ENCODE measurements around the gene MBD3L3. TPM values are rescaled to one million over a fixed set of nuclear protein-coding genes. Genes with fewer than 3 reads are reported as not detected.
"Not testable (repeated sequence)": the region's sequence is repeated elsewhere in the genome, so short reads cannot be mapped to it uniquely, and the experiment has no call there.

The MBD3L3 gene
- total RNA-seq, 2 experiments from 2014 or later: not detected

DNA sequence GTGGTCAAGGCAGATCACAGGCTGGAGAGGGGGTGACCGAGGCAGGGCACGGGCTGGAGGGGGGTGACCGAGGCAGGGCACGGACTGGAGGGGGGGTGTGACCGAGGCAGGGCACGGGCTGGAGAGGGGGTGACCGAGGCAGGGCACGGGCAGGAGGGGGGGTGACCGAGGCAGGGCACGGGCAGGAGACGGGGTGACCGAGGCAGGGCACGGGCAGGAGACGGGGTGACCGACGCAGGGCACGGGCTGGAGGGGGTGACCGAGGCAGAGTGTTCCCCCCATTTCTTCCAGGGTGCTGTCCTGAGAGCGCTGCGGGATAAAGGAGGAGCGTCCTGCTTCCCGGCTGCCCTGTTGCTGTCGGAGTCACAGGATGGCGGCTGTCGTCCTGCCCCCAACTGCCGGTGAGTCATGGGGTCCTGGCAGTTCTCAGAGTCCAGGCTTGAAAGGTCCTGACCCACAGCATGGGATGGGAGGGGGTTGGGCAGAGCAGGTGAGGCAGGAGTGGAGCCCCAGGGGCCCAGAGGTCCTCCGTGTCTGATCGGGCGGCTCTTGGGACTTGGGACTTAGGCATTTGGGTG lies 16.3 kb upstream of the MBD3L3 start:
- H3K27me3 Mint-ChIP-seq: no peaks in the 10 kb centered on the region
- peaks cover 37% of the 10 kb centered on the region for H3K9me3 Mint-ChIP-seq
- POLR2A ChIA-PET: no interaction called here
- peaks cover 23% of the 10 kb centered on the region for H3K4me1 Mint-ChIP-seq
- peaks cover 88% of the 10 kb centered on the region for H3K36me3 Mint-ChIP-seq (ENCODE audit: low read depth)
- CTCF ChIA-PET: no interaction called here
- no peak overlapping the region for H3K4me3 Mint-ChIP-seq
- DNase-seq: peak; percentile 2
- H3K27ac Mint-ChIP-seq: no peak overlapping the region

DNA sequence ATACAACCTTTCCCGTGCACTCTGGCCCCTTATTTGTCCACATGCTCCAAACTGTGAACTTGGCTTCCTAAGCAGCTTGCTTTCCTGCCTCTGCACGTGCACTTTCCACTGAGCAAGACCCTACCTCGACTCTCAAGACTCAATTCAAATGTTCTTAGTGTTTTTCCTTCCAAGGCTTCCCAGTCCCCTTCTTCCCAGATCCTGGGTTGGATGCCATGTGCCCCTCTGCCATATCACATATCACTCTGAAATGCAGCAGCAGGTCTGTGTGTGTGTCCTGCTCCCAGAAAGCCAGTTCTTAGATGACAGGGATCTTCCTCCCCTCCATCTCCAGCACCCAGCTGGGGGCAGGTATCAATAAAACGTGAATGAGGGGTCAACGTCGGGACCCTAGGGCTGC lies 14.1 kb upstream of the MBD3L3 start:
- ChIA-PET POLR2A (no interaction called here), CTCF (interaction anchor here (1.1 kb wide), 1 partner anchor 8 kb away, joined by 4 read pairs; no protein-coding TSS in a partner anchor)
- no peaks in the 10 kb centered on the region for H3K27me3 Mint-ChIP-seq
- peaks cover 20% of the 10 kb centered on the region for H3K9me3 Mint-ChIP-seq
- peaks cover 68% of the 10 kb centered on the region for H3K36me3 Mint-ChIP-seq (ENCODE audit: low read depth)
- H3K27ac Mint-ChIP-seq: peak overlapping the region; percentile 34
- DNase-seq: peak; percentile 0
- no peak overlapping the region for H3K4me3 Mint-ChIP-seq
- peaks cover 26% of the 10 kb centered on the region for H3K4me1 Mint-ChIP-seq

DNA sequence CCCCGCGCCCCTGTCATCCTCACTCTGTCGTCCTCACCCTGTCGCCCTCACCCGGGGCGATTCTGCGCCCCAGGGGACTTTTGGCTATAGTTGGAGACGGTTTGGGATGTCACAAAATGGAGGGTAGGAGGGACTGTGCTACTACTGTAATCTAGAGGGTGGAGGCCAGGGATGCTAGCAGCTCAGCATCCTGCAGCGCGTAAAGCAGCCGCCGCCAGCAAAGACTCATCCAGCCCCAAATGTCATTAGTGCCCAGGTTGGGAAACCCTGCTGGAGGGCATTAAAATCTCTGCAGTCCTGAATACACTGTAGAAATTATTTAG lies 11.4 kb upstream of the MBD3L3 start:
- peaks cover 26% of the 10 kb centered on the region for H3K4me1 Mint-ChIP-seq
- CTCF ChIA-PET: interaction anchor here (0.5 to 1.9 kb wide), 6 partner anchors 14 to 799 kb away, joined by 3 to 5 read pairs (median 4); no protein-coding TSS in a partner anchor
- H3K9me3 Mint-ChIP-seq: peaks cover 13% of the 10 kb centered on the region
- DNase-seq: no peak
- peaks cover 42% of the 10 kb centered on the region for H3K36me3 Mint-ChIP-seq (ENCODE audit: low read depth)
- POLR2A ChIA-PET: interaction anchor here (1.5 kb wide), 1 partner anchor 30 kb away, joined by 9 read pairs; no protein-coding TSS in a partner anchor
- peak overlapping the region; percentile 92 for H3K4me3 Mint-ChIP-seq
- H3K27ac Mint-ChIP-seq: peak overlapping the region; percentile 96
- H3K27me3 Mint-ChIP-seq: no peaks in the 10 kb centered on the region

DNA sequence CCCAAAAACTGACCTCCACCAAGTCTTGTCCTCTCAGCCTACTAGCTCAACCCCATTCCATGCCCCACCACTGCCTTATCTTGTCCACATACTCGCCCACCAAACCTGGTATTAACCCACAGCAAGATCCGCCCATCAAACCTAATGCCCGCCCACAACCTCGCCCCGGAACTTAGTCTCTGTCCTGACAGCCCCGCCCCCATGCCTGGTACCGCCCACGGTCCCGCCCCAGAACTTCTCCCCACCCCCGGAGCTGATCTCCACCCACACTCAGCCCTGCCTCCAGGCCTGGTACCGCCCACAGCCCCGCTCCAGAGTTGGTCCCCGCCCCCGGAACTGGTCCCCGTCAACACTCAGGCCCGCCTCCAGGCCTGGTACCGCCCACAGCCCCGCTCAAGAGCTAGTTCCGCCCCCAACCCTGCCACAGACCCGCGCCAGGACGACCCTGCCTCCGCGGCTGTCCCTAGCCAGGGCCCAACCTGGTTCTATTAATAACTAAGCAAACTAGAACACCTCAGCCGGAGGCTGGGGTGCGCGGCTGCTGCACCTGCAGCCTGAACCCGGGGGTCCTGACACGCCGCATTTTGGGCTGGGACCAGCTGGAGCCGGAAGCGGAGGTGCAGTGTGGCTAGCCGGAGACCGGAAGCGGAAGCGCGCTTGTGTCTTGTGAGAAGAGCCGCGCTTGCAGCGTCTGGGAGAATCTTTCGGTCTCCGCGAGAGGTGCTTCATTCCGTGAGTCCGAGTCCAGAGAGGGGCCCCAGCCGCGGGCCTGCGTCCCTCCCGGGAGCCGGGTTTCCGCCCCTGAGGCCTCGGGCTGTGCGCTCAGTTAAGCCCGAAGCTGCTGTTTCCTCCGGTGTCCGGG lies 10.8 kb upstream of the MBD3L3 start, which contains the start of gene ZNF557:
Gene ZNF557, plus strand, starts transcription at position 662 of the 862 bp plus-strand sequence. CDS start 5,372 bp downstream, outside the sequence.
- Mint-ChIP-seq H3K4me1 (peaks cover 24% of the 10 kb centered on the region), H3K27me3 (no peaks in the 10 kb centered on the region), H3K36me3 (ENCODE audit: low read depth) (peaks cover 37% of the 10 kb centered on the region), H3K9me3 (peaks cover 11% of the 10 kb centered on the region), H3K27ac (peak within 1 kb of the TSS; percentile 96), H3K4me3 (peak within 1 kb of the TSS; percentile 92)
- CTCF ChIA-PET: interaction anchor here (0.5 to 1.9 kb wide), 8 partner anchors 15 to 1107 kb away, joined by 3 to 5 read pairs (median 3); no protein-coding TSS in a partner anchor
- POLR2A ChIA-PET: interaction anchor here (0.6 to 1.5 kb wide), 2 partner anchors 30 to 129 kb away, joined by 5 to 9 read pairs; no protein-coding TSS in a partner anchor
- DNase-seq: peak; percentile 99

DNA sequence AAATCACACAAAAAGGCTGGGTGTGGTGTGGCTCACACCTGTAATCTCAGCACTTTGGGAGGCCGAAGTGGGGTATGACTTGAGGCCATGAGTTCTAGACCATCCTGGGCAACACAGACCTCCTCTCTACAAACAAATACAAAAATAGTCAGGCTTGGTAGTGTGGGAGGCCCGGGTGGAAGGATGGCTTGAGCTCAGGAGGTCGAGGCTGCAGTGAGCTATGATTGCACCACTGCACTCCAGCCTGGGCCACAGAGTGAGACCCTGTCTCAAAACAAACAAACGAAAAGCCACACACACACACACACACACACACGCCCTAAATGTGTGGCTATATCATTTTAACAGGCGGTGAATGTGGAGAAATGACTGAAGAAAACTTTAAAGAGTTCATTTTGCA lies 10.1 kb upstream of the MBD3L3 start:
- Mint-ChIP-seq H3K4me3 (peak overlapping the region; percentile 92), H3K27ac (peak overlapping the region; percentile 96), H3K36me3 (ENCODE audit: low read depth) (peaks cover 30% of the 10 kb centered on the region), H3K27me3 (no peaks in the 10 kb centered on the region), H3K4me1 (peaks cover 23% of the 10 kb centered on the region), H3K9me3 (peaks cover 9% of the 10 kb centered on the region)
- ChIA-PET CTCF (interaction anchor here (0.6 to 1.3 kb wide), 4 partner anchors 16 to 1107 kb away, joined by 3 read pairs; no protein-coding TSS in a partner anchor), POLR2A (interaction anchor here (1.5 kb wide), 1 partner anchor 31 kb away, joined by 9 read pairs; no protein-coding TSS in a partner anchor)
- DNase-seq: no peak

DNA sequence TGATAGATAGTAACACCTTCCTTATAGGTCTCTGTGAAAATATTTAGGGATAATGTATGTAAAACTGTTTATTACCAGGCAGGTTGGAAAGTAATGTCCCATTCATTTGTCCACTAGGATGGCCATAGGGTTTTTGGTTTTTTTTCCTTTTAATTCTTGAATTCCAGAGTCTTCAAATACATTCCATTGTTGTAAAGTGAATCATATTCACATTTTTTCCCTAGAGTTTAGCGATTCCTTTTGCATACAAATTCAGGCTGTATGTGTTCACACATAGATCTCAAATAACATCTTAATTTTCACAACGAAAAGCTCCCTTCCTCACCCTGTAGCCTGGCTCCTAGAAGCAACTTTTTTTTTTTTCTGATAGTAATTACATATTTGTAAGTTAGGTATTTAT lies 9.2 kb upstream of the MBD3L3 start:
- POLR2A ChIA-PET: no interaction called here
- Mint-ChIP-seq H3K27ac (no peak overlapping the region), H3K9me3 (peaks cover 7% of the 10 kb centered on the region), H3K36me3 (ENCODE audit: low read depth) (peaks cover 24% of the 10 kb centered on the region), H3K4me3 (no peak overlapping the region), H3K4me1 (peaks cover 22% of the 10 kb centered on the region), H3K27me3 (no peaks in the 10 kb centered on the region)
- DNase-seq: no peak
- CTCF ChIA-PET: no interaction called here

DNA sequence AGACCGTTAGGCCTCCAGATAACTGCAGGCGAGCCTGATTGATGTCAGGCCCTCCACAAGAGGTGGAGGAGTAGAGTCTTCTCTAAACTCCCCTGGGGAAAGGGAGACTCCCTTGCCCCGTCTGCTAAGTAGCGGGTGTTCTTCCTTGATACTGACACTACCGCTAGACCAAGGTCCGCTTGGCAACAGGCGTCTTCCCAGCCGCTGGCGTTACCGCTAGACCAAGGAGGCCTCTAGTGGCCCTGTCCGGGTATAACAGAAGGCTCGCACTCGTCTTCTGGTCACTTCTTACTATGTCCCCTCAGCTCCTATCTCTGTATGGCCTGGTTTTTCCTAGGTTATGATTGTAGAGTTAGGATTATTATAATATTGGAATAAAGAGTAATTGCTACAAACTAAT lies 8.6 kb upstream of the MBD3L3 start:
- H3K27me3 Mint-ChIP-seq, H3K9me3 Mint-ChIP-seq, H3K27ac Mint-ChIP-seq, POLR2A ChIA-PET, CTCF ChIA-PET, H3K4me3 Mint-ChIP-seq: not testable (repeated sequence)
- H3K36me3 Mint-ChIP-seq (ENCODE audit: low read depth): peaks cover 18% of the 10 kb centered on the region
- H3K4me1 Mint-ChIP-seq: peaks cover 17% of the 10 kb centered on the region
- DNase-seq: peak; percentile 14

DNA sequence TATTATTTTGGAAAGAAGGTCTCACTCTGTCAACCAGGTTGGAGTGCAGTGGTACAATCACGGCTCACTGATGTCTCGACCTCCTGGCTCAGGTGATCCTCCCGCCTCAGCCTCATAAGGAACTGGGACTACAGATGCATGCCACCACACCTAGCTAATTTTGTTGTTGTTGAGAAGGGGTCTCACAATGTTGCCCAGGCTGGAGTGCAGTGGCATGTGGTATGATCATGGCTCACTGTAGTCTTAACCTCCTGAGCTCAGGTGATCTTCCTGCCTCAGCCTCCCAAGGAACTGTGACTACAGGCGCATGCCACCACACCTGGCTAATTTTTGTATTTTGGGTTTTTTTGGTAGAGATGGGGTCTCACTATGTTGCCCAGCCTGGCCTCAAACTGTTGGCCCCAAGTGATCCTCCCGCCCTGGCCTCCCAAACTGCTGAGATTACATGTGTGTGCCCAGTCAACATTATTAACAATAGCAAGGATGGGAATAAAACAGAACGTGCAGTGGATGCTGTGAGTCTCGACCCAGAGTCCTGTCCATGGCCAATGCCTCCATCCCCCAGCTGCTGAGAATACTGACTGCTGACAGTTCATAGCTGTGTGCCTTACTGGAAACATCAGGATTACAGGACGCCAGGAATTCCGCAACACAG lies 5.4 kb upstream of the MBD3L3 start:
- Mint-ChIP-seq H3K27ac (no peak overlapping the region), H3K36me3 (ENCODE audit: low read depth) (peaks cover under 1% of the 10 kb centered on the region)

DNA sequence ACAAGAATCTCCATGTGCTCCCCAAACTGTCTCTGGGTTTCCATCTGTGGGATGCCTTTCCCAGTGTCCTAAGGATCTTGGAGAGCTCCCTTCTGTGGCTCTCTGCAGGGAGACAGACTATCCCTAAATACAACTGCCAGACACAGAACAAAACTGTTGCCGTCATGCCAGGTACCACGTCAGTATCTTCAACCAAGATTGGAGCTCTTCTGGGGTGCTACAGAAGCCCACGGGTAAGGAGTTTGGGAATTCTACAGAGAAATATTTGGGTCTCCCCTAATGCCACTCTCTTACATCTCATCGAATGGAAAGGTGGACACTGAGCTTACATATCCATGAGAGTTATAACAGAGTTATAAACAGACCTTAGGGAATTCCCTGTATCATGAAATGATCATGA lies 4.9 kb upstream of the MBD3L3 start:
- no peak overlapping the region for H3K27ac Mint-ChIP-seq
- H3K36me3 Mint-ChIP-seq (ENCODE audit: low read depth): no peaks in the 10 kb centered on the region
- H3K27me3 Mint-ChIP-seq: no peaks in the 10 kb centered on the region
- H3K4me1 Mint-ChIP-seq: peaks cover 2% of the 10 kb centered on the region
- CTCF ChIA-PET: interaction anchor here (1.1 kb wide), 1 partner anchor 201 kb away, joined by 3 read pairs; no protein-coding TSS in a partner anchor
- POLR2A ChIA-PET: interaction anchor here (0.5 kb wide), 1 partner anchor 334 kb away, joined by 5 read pairs; no protein-coding TSS in a partner anchor
- DNase-seq: peak; percentile 12
- H3K4me3 Mint-ChIP-seq: no peak overlapping the region
- H3K9me3 Mint-ChIP-seq: no peaks in the 10 kb centered on the region

More for the DNA sequence above, 5.4 kb upstream of the MBD3L3 start:
- peak; percentile 18 for DNase-seq
- no peak overlapping the region for H3K4me3 Mint-ChIP-seq
- H3K9me3 Mint-ChIP-seq: no peaks in the 10 kb centered on the region
- no peaks in the 10 kb centered on the region for H3K27me3 Mint-ChIP-seq
- POLR2A ChIA-PET: interaction anchor here (0.5 kb wide), 1 partner anchor 333 kb away, joined by 5 read pairs; no protein-coding TSS in a partner anchor
- H3K4me1 Mint-ChIP-seq: peaks cover 4% of the 10 kb centered on the region
- CTCF ChIA-PET: interaction anchor here (1.1 kb wide), 1 partner anchor 202 kb away, joined by 3 read pairs; no protein-coding TSS in a partner anchor

DNA sequence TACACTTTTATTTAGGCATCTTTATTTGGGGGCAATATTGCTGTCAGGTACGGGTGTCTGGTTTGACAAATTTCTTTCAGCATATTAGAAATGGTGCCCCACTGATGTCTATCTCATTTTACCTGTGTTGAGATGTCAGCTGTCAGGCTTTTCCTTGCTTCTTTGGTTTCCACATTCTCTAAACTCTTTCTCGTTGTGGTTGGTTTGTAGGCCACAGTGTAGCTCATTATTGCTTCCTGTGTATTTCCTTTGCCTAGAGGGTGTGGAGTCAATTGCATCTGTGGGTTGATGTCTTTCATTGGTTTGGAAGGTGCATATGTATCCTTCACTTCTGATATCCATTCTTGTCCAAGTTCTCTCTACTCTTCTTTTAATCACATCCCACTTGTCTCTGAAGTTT lies 1.5 kb upstream of the MBD3L3 start:
- DNase-seq, CTCF ChIA-PET: not testable (repeated sequence)

DNA sequence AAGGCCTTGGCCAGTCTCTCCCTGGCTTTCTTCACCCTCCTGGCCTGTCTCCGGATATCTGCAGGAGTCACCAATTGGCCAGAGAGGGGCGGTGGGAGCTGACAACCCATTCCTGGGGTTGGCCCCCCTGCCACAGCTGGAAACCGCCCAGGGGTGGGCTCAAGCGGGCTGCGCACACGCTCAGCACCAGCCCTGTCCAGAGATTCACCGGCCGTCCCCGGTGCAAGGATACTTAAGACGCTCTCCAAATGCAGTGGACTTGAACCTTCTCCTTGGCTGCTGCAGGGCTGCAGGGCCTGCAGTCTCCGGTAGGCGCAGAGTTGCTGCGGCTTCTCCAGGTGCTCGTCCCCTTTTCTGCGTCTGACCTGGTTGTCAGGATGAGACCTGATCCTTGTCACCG lies 2.1 kb downstream of the MBD3L3 start:
- H3K36me3 Mint-ChIP-seq (ENCODE audit: low read depth); CTCF ChIA-PET; H3K4me1 Mint-ChIP-seq; POLR2A ChIA-PET; H3K4me3 Mint-ChIP-seq; H3K27ac Mint-ChIP-seq; H3K9me3 Mint-ChIP-seq; H3K27me3 Mint-ChIP-seq; DNase-seq: not testable (repeated sequence)

More for the DNA sequence above, 1.5 kb upstream of the MBD3L3 start:
- H3K9me3 Mint-ChIP-seq; H3K4me3 Mint-ChIP-seq; H3K4me1 Mint-ChIP-seq; H3K36me3 Mint-ChIP-seq (ENCODE audit: low read depth); H3K27ac Mint-ChIP-seq; H3K27me3 Mint-ChIP-seq; POLR2A ChIA-PET: not testable (repeated sequence)

DNA sequence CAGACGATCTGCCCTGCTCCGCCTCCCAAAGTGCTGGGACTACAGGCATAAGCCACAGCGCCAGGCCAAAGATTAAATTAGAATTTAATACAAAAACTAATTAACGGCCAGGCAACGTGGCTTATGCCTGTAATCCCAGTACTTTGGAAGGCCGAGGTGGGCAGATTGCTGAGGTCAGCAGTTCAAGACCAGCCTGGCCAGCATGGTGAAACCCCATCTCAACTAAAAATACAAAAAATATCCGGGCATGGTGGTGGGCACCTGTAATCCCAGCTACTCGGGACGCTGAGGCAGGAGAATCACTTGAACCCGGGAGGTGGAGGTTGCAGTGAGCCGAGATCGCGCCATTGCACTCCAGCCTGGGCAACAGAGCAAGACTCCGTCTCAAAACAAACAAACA lies 2.8 kb downstream of the MBD3L3 start:
- H3K4me1 Mint-ChIP-seq; H3K27ac Mint-ChIP-seq; DNase-seq; POLR2A ChIA-PET; H3K9me3 Mint-ChIP-seq; H3K4me3 Mint-ChIP-seq; H3K36me3 Mint-ChIP-seq (ENCODE audit: low read depth); H3K27me3 Mint-ChIP-seq; CTCF ChIA-PET: not testable (repeated sequence)
